Stimulated activated CD4-positive, alpha-beta T cell treated with anti-CD3 and anti-CD28 coated beads, Interleukin-4, amount 100 ng/mL, for 48 hours (primary cell): ENCODE data around the gene RIN3.
"Not testable (repeated sequence)": the region's sequence is repeated elsewhere in the genome, so short reads cannot be mapped to it uniquely, and the experiment has no call there.

Experiments used
- DNase-seq, 2 donors: peaks; one replicate each; pipeline ENCODE4 v3.0.0-alpha.2; 2020; ENCODE audit warnings: low read depth in 2 of 2

The RIN3 gene

DNA sequence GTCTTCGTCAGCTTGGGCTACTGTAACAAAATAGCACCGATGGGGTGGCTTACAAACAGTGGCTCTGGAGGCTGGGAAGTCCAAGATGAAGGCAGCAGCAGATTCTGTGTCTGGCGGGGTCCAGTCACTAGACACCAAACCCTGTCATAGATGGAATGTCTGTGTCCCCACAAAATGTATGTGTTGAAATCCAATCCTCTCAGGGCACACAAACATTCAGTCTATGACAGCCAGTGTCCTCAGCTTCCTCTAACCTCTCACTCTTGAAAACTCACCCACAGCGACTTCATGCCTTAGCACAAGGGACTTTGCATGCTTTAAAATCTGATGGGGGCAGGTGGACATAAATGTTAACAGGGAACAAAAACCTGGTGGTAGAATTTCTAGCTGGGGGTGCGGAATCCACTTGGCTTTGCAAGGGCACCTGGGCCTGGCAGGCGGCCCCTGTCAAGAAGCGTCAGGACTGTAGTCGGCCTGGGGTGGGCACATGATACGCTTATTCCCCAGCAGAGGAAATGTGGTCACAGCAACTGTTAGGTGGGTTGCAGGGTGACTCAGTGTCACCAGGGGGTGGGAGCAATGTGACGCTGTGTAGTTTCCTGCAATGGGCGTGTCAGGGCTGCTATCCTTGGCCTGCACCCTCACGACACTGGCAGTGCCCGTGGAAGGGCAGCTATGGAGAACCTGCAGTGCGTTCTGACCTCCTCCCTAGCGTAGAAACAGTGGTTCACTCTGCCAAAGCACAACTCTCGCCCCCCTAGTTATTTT, 17.7 kb downstream of the RIN3 start:
- no peak for DNase-seq

GRCh38 chr14:92532490-92533163, 19.0 kb downstream of the RIN3 start:
- no peak for DNase-seq

DNA sequence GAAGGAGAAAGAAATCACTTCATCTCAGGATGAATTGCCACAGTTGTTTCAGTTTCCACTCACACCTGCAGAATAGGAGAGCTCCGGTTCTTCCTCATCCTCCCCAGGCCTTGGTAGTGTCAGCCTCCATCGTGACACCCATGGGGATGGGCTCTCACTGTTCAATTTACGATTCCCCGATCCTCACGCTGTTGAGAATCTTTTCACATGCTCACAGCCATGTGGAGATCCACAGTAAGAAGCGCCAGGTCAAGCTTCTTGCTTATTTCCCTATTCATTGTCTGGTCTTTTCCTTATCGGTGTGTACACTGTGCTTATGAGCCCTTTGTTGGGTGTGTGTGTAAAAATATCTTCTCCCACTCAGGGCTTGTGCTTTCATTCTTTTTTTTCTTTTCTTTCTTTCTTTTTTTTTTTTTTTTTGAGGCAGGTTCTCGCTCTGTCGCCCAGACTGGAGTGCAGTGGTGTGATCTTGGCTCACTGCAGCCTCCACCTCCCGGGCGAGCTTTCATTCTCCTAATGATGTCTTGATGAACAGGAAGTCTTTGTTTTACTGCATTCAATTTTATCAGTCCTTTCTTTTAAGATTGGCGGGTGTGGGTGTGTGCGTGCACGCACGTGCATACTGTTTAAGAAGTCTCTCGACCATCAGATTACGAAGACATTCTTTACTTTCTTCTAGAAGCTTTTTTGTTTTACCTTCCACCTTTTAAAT, 21.5 kb downstream of the RIN3 start:
- no peak for DNase-seq

DNA sequence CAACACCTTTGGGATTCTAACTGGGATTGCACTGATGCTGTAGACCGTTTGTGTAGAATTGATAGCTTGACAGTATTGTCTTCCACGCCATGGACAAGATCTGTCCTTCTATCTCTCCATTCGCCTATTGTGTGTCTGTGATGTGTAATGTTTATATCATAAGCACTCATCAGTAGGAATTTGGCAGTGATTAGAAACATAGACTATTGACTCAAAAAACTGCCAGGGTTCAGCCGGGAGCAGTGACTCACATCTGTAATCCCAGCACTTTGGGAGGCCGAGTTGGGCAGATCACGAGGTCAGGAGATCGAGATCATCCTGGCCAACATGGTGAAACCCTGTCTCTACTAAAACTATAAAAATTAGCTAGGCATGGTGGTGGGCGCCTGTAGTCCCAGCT, 22.6 kb downstream of the RIN3 start:
- DNase-seq: not testable (repeated sequence)

GRCh38 chr14:92538412-92538985, 24.9 kb downstream of the RIN3 start:
- no peak for DNase-seq

DNA sequence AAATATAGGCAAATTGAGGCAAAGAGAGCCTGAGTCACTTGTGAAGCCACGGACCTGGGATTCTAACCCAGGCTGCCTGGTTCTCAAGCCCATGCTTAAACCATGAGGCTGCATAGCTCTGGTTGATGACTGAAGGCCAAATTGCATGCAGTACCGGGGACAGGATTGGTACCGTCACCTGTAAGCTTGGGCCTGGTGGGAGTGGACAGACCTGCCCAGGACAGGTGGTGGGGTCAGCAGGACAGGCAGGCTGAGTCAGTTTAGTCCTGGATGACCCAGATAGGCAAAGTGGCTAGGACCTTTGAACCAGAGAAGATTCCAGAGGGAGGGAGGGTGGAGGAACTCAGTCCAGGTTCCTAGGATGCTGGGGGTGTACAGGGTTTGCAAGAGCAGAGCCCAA, 25.8 kb downstream of the RIN3 start:
- no peak for DNase-seq

DNA sequence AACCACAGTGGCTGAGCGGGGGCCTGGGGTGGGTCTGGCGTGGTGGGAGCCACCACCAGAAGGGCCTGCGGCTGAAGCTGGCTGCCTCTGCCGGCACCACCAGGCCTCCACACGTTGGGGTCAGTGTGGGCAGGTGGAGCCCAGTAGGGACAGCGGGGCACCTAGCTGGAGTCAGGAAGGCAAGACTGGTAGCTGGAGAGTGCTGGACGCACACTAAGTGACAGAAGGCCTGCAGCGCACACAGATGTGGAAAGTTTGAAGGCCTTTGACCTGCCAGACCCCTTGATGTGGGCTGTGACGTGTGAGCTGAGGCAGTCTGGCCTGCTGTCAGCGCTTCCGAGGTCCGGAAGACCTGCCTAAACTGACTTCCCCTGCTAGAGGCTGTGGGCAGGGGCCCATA, 26.3 kb downstream of the RIN3 start:
- no peak for DNase-seq

DNA sequence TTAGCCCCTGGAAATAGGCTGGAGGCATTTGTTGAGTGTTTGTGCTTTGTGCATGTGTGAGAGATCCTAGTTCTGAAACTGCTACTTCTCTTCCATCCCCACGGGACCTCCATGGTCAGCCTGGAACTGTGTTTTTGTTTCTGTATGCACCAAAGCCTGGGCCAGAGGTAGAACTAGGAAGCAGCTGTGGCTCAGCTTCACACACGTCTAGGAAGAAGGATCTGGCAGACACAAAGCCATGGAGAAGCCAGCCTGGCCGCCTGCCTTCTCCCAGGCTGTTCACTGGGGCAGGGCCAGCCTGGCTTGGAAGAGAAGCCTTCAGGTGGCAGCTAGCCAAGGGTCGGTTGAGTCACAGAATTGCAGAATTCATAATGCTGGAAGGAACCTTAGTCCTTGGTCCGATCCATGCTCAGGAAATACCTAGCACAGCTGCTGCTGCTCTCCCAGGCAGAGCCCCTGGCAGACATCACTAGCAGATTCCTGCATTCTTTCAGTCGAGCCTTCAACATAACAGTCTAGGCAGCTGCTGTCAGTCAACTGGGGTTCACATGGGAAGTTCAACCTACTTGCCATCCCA, 27.0 kb downstream of the RIN3 start:
- DNase-seq: no peak

DNA sequence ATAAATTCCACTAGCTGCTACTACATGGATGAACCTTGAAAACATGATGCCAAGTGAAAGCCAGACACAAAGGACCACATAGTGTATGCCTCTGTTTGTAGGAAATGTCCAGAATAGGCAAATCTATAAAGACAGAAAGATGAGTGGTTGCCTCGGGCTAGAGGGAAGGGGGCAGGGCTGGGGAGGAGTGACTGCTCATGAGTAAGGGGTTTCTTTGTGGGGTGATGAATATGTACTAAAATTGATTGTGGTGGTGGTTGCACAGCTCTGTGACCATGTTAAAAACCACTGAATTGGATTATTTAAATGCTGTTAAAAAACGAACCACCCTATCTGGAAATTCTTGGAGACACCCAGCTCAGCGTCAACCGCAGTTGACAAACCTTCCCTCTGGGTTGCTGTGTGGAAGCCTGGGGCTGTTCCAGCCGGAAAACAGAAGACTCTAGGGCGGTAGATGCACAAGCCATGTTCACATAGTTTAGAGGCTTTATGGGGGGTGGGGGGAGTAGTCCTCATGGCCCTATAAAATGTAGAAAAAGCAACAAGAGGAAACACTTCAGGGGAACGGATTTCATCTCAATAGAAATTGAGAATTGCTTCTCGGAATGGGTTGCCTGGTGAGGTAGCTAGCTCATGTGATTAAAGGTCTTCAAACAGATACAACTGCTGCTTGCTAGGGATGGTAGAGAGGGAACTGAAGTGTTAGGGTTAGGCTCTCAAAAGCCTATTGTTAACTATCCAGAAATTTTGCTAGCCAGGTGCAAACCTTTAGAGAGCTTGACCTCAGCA, 29.4 kb downstream of the RIN3 start:
- DNase-seq: no peak

GRCh38 chr14:92544051-92544720, 30.6 kb downstream of the RIN3 start:
- DNase-seq: no peak

GRCh38 chr14:92546347-92547053, 32.9 kb downstream of the RIN3 start:
- no peak for DNase-seq

DNA sequence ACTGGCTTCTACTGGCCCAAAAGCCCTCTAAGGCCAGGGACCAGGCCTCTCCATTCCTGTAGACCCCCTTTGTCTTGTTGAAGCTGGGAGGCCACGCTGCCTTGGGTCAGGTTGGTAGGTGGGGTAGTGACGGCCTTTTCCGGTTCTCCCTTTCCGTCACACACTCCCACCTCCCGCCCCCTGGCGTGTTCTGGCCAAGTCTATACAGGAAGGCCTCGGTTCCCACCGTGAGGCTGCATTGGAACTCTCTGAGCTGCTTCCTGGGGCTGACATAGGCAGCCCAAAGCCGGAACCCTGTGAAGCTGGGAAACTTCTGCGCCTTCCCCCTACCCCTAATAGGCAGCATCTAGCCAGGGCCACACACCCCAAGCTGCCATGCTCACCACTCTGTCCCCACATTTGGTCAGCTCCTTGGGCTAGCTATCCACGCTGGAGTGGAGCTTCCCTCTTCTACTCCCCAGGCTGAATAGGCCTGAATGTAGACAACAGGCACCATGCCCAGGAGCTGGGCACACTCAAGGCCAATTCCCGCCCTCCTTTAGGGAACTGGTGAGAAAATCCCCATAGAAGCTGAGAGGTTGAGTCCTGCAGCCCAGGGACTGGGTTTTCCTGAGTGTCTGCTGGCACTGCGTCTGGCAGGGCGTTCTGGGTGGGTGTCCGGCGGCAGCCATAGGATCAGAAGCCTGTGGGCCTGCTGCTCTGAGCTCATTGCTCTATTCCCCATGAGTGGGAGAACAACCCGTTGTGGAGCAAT, 35.7 kb downstream of the RIN3 start:
- no peak for DNase-seq

DNA sequence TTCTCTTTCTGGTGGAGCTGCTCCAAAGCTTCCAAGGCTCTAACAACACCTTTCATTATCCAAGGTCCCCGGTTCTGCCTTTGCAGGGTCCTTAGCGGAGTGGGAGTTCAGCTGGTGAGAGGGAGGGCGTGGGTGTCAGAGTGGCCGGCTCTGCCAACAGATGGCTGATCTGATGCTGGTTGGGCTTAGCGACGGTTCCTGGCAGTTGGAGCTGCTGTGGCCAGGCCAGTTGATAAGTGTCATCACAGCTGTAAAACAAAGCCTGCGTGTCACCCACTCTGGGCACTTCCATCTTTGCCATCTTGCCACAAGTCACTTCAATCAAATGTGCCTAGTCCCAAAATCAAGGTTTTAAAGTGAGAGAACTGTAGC, 36.3 kb downstream of the RIN3 start:
- no peak for DNase-seq

GRCh38 chr14:92551044-92551841, 37.7 kb downstream of the RIN3 start:
- no peak for DNase-seq

DNA sequence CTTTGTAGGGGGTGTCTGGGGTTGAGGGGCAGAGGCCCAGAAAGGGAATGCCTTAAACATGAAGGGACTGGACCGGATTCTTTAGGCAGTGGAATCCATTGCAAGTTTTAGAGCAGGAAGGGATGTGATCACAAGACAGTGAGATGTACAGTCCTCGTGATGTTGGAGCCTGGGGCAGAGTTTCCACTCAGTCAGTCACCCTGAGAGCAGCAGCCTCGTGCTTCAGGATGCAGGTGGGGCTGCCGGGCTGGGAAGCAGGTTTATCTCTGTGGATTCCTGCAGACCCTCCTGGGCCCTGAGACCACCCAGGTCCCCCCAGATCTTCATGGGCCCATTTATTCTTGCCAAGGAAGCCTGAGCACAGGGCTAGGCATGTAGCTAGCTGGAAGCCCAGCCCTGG, 38.5 kb downstream of the RIN3 start:
- no peak for DNase-seq

DNA sequence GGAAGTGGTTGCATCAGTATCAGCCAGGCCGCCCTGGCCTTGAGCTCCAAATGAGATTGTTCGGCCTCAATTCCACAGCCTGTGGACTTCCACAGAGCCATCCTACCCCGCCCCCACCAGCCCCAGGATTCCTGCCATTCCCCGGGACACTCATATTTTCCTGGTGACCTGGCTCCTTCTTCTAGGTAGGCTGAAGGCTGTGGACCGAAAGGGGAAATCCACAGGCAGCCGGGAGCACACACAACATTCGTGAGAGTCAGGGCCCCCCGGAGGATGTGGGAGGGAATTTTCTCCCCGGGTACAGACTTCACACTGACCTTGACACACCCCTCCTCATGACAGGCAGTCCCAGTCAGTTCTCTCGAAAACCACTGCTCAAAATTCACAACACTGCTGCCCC, 39.9 kb downstream of the RIN3 start:
- no peak for DNase-seq

DNA sequence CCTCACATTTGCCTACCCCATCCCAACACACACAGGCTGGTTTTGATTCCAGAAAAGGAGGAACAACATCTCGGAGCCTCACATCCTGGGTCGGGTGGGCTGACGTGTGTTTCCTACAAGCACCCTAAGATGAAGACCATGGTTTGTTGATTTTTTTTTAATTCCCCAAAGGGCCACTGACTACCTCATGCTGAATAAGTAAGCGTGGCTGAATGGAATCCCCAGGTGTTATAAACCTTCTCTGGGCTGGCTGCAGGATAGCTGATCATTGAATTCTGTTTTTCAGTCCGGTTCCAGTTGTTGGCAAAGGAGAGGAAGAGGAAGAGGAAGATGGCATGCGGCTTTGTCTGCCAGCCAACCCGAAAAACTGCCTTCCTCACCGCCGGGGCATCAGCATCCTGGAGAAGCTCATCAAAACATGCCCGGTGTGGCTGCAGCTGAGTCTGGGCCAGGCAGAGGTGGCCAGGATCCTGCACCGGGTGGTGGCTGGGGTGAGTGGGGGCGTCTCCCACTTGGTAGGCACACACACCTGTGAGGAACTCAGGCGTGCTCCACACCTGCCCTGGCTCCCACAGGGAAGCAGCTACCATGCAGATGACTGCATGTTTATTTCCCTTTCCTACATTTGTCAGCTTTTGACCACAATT, 42.0 kb downstream of the RIN3 start:
- no peak for DNase-seq

GRCh38 chr14:92556255-92556741, 42.7 kb downstream of the RIN3 start:
- DNase-seq: no peak
